ENCODE data around the gene TREX2.

The TREX2 gene

GRCh38 chrX:153441296-153441695 lies 4.6 kb downstream of the TREX2 start:
- ChIA-PET CTCF (no interaction called here), POLR2A (no interaction called here)
- no peak for TF ChIP-seq CTCF (IDR thresholded peaks at IDR 0.05; ENCODE audit: control extremely low read depth, extremely low read depth, low read depth, missing control alignments)
- DNase-seq (ENCODE audit: extremely low spot score): no peak

- CTCF ChIA-PET: no interaction called here
- POLR2A ChIA-PET: no interaction called here
- TF ChIP-seq CTCF (IDR thresholded peaks at IDR 0.05; ENCODE audit: control extremely low read depth, extremely low read depth, low read depth, missing control alignments): no peak
- no peak for DNase-seq (ENCODE audit: extremely low spot score)
Observed at GRCh38 chrX:153440556-153441135, 5.2 kb downstream of the TREX2 start.

- TF ChIP-seq CTCF (IDR thresholded peaks at IDR 0.05; ENCODE audit: control extremely low read depth, extremely low read depth, low read depth, missing control alignments): no peak
- no peak for DNase-seq (ENCODE audit: extremely low spot score)
- ChIA-PET CTCF (no interaction called here), POLR2A (no interaction called here)
Observed at GRCh38 chrX:153439977-153440376, 5.9 kb downstream of the TREX2 start.

- ChIA-PET CTCF (interaction anchor here (0.9 kb wide), 1 partner anchor 20 kb away, joined by 3 read pairs; no protein-coding TSS in a partner anchor), POLR2A (no interaction called here)
- DNase-seq (ENCODE audit: extremely low spot score): no peak
- TF ChIP-seq CTCF (IDR thresholded peaks at IDR 0.05; ENCODE audit: control extremely low read depth, extremely low read depth, low read depth, missing control alignments): peak; percentile 10
Observed at GRCh38 chrX:153438532-153438931, 7.3 kb downstream of the TREX2 start.

GRCh38 chrX:153435845-153436244 lies 10.0 kb downstream of the TREX2 start:
- POLR2A ChIA-PET: no interaction called here
- TF ChIP-seq CTCF (IDR thresholded peaks at IDR 0.05; ENCODE audit: control extremely low read depth, extremely low read depth, low read depth, missing control alignments): no peak
- no peak for DNase-seq (ENCODE audit: extremely low spot score)
- CTCF ChIA-PET: no interaction called here

- ChIA-PET POLR2A (no interaction called here), CTCF (no interaction called here)
- DNase-seq (ENCODE audit: extremely low spot score): no peak
- no peak for TF ChIP-seq CTCF (IDR thresholded peaks at IDR 0.05; ENCODE audit: control extremely low read depth, extremely low read depth, low read depth, missing control alignments)
Observed at GRCh38 chrX:153434801-153435200, 11.1 kb downstream of the TREX2 start.

Measured in GM10248 (cell line).